GM18498 (cell line): ENCODE measurements around the gene TECTB.

ENCODE experiments used
- ATAC-seq: cut with Tn5 transposase; IDR thresholded peaks from one replicate; pipeline ENCODE4 v1.9.1; 2021; ENCODE audit warnings: mild to moderate bottlenecking, moderate library complexity; ENCODE audit not compliant: unreplicated experiment

TECTB gene

DNA sequence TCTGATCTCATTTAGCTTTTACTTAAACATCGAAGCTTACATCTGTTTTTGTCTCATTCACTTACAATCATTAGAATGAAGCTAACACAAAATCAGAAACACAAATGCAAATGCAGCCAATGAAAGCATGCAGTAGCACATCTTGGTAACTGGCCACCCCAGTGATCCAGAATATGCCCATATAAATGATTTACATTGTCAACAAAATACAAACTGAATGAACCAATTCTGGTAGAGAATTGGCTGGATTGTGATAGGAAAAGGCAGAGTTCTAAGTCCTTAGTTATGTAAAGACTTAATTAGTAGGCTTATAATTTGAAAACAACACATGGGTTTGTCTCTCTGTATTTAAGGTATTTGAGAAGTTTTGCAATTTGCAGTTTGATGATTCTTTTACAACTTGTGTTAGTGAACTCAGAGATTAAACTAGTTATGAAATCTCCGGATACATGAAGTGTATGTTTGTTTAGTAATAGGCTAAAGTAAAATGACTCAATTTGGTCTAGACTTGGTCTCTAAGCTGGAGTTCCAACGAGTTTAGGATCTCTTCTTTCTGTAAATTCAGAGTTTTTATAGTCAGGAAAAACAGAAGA lies 21.2 kb downstream of the TECTB start:
- ATAC-seq, result no peak

DNA sequence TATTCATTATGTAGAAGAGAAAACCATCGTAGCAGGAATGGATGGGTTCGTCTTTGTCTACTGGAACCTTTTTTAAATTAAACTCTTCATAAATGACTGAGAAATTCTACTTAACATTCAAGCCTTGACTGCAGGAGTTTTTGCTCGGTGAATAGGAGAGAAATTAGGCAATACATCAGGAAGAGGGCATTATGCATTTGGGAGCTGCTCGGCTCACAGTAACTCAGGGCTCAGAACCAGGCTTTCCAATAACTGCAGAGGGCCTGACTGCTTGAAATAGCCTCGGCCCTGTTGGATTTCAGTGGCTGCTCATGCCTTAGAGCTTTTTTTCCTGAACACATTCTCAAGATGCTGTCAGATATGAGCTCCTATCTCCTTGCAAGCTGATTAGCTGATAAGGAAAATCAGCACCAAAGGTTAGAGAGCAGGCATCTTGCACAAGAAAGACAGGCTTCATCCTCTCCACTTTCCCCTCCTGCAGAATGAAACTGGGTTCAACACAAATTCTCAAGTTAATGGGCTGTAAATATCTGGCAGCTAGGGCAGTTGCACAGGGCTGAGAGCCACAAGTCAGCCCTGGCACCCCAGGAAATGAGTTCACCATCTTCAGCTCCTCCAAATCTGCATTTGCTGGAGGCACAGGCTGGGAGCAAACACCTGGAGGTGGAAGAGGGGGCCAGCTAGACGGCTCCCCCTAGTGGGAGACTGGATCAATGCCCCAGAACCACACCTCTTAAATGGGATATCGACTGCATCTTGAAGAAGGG lies 24.3 kb downstream of the TECTB start:
- ATAC-seq, result peak; percentile 76

DNA sequence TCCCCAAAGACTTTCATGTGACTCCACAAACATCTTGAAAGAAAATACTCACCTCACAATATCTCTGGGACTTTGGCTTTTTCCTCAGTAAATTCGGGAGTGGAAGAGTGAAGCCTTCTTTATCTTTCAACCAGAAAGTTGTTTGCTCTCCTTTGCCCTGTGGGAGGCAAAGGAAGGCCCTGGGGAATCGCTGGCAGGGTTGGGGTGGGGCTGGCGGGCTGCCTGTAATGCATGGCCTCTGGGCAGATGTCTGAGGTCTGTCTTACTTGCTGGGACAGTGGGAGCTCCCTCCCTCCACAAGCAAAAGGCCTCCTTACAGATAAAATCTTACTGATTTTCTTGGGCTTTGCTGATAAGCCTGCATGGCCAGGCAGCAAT lies 24.9 kb downstream of the TECTB start:
- no peak for ATAC-seq

DNA sequence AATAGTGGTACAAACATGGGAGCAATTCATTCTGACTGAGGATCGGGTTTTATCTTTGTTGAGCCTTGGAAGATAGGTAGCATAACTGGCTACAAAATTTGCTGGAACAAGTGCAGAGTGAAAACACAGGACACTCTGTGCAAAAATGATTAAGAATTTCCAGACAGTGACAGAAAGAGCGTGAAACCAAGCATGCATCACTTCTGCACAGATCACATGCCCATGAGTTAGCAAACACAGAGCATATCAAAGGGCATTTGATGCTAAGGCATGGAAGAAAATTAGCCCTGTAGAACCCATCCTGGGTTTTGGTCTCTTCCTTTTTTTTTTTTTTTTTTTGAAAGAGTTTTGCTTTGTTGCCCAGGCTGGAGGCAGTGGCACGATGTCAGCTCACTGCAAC lies 28.3 kb downstream of the TECTB start:
- ATAC-seq, result no peak

DNA sequence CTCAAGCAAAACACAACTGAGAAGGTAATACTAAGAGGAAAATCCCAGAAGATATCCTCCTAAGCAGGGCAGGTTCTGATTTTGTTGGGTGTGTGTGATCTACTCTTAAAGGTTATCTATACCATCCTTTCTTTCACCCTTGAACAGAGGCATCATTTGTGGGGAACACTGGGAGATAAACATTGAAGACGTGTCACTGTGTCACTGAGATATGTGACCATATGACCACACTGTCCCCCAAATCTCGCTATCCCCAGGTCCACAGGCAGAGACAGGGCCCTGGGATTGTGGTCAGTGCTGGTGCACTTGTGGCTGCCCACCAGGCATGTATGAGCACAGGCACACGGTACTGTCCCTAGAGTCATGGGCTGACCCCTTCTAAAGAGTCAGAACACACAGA lies 30.0 kb downstream of the TECTB start:
- no peak for ATAC-seq

DNA sequence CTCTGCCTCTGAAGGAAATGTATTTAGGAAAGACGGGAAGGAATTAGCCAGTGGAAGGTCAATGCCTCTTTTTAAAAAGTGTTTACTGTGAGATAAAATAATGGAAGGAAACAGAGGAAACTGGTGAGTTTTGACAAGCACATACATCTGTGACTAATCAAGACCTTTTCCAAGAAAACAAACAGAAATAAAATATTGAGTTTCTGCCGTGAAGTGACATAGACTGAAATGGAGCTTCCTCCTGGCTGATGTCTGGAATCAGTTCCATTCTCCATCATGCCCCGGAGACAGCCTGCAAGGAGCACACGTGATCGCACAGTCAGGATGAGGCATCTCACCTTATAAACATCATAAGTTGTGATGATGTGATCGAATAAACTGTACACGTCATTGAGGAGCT lies 30.7 kb downstream of the TECTB start:
- ATAC-seq, result no peak

DNA sequence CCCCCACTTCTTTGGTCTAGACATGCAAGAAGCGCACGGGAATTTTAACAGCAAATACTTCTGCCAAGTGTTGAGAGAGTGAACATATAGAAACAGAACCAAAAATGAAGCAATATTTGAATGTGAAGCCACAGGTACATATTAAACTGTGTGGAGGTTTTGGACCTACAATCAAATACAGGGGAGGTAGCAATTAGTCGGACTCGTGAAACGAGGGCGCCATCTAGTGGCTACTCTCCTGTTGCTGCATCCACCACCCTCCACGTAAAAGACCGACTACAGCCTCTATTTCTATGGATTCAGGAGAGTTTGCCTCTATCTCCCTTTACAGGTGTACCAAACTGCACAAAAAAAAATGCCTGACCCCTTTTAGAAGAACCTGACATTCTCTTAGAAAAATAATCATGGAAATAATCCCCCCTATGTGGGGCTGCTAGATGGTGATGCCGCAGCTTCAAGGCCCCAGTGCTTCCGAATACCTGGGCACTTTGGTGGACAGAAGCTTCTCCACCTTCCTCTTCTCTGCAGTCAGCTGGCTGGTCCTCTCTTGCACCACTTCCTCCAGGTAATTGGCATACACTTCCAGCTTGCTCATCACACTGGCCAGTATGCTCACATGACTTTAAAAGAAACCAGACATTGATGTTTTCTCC lies 31.7 kb downstream of the TECTB start:
- ATAC-seq, result no peak

DNA sequence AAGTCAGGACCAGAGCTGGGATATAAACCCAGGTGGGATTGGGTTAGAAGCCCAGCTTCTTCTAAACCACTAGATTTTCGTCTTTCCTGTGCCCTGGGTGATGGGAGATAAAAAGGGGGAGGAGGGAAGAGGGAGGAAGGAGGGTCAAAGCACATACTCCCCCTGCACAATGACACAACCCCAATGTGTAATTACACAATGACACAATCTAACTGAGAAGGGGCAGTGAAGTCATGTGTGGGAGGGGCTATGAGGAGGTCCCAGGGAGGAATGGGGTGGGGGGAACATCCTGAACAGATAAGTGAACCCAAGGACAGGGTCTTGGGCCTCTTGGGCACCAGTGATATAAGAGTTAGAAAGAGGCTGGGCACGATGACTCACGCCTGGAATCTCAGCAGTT lies 44.5 kb downstream of the TECTB start:
- ATAC-seq, result no peak

DNA sequence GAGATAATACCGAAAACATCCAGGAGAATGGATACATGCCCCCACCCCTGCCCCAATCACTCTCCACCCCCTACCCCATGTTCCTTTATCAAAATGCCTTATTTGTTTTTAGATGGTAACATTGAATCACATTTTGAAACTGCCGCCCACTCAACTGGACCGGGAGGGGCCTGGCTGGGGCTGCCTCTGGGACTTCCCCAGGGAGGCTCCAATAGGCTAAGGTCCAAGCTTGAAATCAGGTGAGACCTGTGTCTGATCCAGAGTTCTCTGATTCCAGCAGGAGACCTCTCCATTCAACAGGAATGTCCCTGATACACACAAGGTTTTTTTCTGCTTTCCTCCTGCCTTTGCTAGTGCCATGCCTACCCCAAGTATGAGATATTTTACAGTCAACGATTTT lies 47.0 kb downstream of the TECTB start:
- ATAC-seq, result no peak

DNA sequence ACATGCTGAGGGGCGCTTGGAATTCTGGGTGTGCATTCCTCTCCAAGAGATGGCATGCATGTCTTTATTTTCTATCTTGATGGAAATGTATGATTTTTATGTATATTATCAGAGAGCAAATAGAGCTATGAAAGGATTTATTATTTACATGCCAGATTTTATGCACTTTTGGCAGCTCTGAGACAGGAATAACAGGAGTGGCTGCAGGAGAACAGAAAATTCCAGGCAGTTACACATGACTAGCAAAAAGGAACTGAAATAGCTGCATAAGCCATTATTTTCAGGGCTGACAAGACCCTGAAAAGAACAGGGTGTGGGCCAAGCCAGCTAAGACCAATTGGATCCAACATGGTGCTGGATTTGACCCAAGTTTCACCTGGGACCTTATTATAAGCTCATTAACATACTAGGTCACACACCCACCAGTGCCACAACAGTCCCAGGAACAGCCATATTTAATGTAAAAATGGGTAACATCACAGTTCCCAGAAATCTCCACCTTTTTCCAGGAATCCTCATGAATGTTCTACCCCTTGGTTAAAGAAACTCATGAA lies 47.5 kb downstream of the TECTB start:
- no peak for ATAC-seq

DNA sequence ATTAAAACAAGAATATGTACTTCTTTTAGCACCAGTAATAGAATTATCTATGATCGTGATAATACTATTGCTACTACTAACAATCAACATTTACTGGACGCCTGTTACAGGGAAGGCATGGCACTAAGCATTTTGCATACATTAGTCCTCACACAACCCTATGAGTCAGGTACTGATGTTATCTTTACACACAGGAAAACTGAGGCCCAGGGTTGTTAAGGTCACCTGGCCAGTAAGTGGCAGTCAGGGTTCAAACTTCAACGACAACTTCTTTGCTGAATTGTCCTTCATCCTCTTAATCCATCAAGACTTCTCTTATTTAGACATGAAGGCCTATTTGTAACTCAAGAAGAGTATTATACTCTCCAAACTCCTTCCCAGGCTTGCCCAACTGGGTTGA lies 48.8 kb downstream of the TECTB start:
- ATAC-seq, result no peak

DNA sequence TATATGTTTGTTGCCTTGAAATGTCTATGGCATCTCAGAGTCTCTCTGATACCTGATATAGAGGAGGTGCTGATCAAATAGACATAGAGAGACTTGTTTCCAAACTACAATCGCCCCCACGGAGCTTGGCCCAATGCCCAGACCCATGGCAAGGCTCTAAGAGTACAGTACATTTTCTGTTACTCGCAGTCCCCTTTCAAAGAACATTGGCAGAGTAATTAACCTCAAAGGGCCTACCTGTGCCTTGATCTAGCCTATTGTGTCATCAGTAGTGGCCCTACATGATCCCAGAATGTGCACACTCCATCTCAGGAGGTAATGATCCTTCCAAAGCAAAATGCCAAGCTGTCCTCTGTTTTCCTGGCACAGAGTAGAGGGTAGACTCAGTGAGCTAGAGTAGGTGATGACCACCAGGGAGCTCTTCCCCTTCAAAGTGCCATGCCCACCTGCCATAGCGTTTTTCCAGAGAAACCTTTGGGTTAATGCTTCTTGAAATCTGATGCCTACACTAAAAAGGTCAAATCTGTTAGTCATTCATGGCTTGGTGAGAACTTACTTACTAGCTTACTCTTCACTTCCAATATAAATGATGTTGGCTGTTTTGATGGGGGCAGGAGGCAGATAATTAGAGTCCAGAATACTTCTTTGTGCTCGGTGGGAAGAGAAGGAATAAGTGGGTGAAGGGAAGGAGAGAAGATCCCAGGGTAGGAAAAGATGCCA lies 49.5 kb downstream of the TECTB start:
- ATAC-seq, result no peak

DNA sequence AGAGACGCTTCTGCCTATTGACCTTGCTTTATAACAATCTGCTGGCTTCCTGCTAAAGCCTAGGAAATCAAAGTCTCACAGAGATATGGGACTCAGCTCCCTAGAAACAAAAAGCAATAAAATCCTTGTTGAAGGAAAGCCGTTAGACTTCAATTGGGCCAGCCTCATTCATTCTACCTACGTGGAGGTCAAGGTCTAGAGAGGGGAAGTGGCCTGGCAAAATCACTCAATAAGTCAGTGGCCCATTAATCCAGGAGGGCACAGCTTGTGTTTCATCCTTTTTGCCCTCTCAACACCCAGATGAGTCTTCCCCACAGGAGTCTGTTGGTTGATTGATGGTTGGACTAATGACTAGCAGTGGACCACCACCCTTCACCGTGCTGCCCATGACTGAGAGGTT lies 50.3 kb downstream of the TECTB start:
- ATAC-seq, result no peak

DNA sequence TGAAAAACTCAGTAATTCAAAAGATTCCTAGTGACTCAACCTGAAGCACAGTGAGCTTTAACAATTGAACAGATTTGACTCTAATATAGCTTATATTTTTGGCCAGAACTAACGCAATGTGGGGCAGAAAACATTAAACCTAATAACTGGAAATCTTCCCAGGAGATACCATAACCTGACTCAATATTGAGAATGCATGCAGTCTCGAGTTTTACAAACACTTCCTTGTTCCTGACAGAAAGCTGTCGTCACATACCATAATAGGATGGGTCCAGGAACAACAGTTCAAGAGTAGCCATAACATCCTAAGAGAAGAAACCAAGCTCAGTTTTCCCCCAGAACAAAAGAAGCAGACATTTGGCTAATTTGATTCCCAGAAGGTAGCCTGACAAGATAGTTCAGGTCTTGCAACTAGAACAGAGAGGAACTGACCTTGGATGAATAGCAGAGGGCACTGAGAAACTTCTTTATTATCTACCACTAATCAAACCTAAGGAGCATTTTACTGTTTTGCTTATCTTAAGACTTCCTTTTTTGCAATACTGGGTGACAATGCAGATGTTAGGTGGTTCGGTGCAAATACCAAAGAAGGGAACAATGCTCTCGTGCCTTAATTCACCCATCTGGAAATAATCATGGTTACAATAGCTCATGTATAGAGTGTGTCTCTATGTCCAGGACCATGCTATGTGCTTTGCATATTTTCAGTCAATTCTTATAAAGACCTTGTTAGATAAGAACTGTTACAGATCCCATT lies 52.1 kb downstream of the TECTB start:
- no peak for ATAC-seq

DNA sequence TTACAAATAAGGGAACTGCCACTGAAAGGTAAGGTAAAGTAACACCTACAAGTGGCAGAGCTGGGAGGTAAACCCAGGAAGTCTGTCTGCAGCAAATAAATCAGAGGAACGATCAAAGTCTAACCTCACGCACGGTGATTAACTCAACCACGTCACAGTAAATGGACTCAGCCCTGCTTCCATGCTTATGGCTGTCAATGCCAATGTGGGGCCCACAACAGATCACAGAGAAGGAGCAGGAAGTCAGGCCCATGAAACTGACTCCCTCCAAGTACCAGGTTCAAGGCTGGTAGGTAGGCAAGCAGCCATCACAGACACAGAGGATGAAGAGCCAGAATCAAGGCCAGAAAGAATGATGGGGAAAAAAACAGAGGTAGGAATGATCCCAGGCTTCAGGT lies 52.7 kb downstream of the TECTB start:
- ATAC-seq, result no peak

DNA sequence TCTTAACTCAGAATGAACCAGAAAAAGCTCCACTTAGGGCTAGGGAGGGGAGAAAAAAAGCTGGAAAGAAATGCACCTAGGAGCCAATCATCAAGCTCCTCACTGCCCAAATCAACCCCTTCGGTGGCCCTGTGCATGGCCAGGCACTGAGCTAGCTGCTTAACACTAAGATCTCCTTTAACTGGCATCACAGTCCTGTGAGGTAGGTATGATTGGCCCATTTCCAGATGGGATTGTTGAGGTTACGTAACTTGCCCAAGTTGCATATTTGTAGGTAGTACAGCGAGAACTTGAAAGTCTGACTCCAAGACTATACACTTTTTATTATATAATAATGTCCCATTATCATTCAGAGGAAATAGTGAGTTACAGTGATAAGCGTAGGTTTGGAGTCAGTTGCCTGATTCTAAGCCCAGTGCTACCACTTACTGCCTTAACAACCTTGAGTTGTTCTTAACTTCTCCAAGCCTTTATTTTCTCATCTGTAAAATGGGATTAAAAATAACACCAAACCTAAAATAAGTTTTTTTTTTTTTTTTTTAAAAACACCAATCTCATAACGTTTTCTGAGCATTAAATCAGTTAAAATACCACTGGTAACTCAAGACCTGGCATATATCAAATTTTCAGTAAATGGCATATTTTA lies 53.5 kb downstream of the TECTB start:
- no peak for ATAC-seq

DNA sequence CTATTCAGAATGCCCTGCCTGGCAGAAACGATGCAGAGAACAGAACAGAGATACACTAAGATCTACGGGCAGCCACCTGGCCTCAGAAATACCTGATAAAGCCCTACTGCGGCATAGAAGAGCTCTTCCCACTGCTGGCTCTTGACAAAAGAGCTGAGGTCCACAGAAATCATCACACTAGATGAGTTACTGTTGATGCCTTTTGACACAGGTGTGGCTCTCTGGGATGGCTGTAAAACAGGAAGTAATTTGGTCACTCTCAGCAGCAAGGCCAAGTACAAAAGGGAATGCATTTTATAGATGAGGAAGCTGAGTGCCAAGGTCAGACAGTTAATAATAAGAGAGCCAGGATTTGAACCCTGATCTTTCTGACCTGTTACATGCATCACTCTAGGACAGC lies 55.8 kb downstream of the TECTB start:
- no peak for ATAC-seq

DNA sequence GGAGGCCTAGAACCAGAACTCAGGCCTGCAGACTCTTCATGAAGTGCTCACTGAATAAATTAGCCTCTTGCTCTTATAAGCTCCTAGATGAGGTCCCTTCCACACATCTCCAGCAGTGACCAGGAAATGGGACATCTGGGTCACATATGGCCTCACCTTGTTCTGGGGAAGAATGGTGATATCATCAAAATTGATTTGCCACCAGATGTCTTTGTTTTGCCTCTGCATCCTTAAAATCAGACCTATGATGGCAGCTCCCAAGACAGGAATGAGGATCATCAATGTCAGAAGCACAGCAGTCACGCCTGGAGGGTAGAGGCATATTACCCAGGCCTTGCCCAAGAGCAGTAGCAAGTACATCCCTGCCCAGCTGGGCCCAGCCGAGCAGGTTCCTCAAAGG lies 57.4 kb downstream of the TECTB start:
- ATAC-seq, result no peak

DNA sequence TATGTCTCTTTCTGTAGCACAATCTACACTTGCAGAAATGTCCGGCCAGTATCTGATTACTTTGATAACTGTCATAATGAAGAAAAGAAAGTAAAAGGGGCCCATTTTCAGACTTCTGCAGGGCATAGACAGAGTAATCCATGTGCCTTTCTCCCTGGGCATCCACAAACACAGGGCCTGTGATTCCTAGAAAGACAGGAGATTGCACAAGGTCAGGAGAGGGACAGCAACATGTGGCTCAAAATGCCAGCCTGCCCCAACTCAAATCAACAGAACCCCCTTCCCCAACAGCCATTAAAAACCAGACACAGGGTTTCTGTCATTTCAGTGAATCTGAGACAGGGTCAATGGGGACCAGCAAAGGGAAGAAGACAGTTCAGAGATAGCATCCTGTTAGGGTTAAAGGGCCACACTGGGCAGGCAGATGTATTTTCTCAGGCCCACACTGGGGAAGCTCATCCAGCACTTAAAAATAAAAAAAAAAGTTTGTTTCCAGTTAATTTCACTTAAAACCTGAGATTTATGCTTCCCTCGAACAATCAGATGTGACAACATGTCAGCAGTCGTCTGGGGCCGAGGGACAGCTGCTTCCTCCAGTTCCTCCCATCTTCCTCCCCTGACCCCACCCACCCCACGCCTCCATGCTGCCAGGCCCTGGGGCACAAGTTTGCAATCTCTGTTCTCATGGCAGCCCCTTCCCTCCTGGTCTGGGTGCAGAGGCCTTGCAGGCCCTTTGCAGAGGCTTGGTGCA lies 60.0 kb downstream of the TECTB start:
- no peak for ATAC-seq

DNA sequence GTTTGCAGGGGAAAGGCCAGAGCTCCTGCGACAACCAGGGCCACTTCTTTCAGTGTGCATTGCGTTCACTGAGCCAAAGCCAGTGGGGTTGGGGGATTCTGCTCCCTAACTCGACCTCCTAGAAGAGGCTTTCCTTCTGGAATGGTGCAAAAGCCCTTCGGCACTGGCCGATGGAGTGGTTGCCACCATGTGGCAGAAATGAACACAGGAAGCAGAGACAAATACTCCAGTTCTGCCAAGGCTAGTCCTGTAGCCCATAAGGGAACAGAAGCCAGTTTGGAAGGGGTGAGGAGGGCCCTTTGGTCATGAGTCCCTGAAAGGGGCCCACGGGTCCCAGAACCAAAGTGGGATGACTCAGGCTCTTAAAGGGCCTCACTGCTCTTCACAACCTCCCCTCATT lies 61.1 kb downstream of the TECTB start:
- no peak for ATAC-seq
